ENCODE measurements around the gene RBM48. TPM values are rescaled to one million over a fixed set of nuclear protein-coding genes. Genes with fewer than 3 reads are reported as not detected.

The RBM48 gene
- total and polyA plus RNA-seq, 2 of the 13 experiments (the other 11 are each of a cell fraction or from before 2014, with no cell fraction given): 7.2 to 12.2 TPM

DNA sequence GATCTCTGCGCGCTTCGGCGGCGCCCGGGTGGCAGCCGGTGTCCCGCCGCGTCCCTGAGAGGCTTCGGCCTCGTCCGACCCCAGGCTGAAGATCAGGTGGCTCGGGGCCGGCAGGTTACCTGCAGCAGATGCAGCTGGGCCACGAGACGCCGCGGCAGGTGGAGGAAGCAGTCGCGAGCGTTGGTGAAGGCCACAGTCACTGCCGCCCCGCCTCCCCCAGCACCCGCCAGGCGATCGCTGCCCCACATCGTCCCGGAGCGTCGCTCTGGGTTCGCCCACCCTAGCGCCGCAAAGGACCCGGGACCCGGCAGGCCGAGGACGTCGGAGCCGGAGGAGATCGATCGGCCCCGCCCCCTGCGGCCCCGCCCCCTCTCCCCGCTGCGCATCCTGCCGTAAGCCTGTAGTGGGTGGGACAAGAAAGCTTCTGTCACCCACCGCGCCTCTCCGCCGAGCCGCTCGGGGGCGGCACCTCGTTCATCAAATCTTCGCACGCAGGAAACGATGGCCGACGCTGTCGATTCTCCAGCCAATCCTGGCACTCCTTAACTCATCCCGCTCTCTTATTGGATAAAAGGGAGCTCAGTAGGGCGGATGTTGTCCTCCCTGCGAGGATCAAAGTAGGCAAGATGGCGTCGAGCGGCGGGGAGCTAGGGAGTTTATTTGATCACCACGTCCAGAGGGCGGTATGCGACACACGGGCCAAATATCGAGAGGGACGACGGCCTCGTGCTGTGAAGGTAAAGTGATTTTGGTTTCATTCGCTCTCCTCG, at the start of gene RBM48, which contains the start of gene PEX1 (continued):
- TF ChIP-seq, protein P1, sequence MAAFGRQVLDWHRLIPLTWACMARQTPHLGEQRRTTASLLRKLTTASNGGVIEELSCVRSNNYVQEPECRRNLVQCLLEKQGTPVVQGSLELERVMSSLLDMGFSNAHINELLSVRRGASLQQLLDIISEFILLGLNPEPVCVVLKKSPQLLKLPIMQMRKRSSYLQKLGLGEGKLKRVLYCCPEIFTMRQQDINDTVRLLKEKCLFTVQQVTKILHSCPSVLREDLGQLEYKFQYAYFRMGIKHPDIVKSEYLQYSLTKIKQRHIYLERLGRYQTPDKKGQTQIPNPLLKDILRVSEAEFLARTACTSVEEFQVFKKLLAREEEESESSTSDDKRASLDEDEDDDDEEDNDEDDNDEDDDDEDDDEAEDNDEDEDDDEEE (CRISPR knock-in tag; IDR thresholded peaks at IDR 0.05): no peak
- TF ChIP-seq, protein P2, sequence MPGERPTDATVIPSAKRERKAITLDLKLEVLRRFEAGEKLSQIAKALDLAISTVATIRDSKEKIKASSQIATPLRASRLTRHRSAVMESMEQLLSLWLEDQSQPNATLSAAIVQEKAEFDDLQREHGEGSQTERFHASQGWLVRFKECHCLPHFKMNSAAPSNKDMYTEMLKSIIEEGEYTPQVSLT (CRISPR knock-in tag; IDR thresholded peaks at IDR 0.05; ENCODE audit: borderline replicate concordance, low read depth): no peak
- TF ChIP-seq TOPORS (CRISPR knock-in tag; IDR thresholded peaks at IDR 0.05) (no peak), REPIN1 (CRISPR knock-in tag; IDR thresholded peaks at IDR 0.05; ENCODE audit: borderline replicate concordance, low read depth) (peak; percentile 96; the same call in 1 of the 2 replicates), ZNF567 (CRISPR knock-in tag; IDR thresholded peaks at IDR 0.05; ENCODE audit: borderline replicate concordance) (no peak; the same call in 1 of the 2 replicates), RELA (CRISPR knock-in tag; IDR thresholded peaks at IDR 0.05) (peak; percentile 28; the same call in 1 of the 2 replicates), ETV5 (CRISPR knock-in tag; IDR thresholded peaks at IDR 0.05; ENCODE audit: borderline replicate concordance) (peak; percentile 22; the same call in 1 of the 2 replicates), LCORL (IDR thresholded peaks at IDR 0.05) (no peak), LCORL (CRISPR knock-in tag; IDR thresholded peaks at IDR 0.05) (peak; percentile 65), PHB2 (IDR thresholded peaks at IDR 0.05; ENCODE audit: partially characterized antibody) (no peak)
- TF ChIP-seq, protein P3, sequence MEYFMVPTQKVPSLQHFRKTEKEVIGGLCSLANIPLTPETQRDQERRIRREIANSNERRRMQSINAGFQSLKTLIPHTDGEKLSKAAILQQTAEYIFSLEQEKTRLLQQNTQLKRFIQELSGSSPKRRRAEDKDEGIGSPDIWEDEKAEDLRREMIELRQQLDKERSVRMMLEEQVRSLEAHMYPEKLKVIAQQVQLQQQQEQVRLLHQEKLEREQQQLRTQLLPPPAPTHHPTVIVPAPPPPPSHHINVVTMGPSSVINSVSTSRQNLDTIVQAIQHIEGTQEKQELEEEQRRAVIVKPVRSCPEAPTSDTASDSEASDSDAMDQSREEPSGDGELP (IDR thresholded peaks at IDR 0.05; ENCODE audit: borderline replicate concordance, low read depth): no peak; the same call in 1 of the 2 replicates
- TF ChIP-seq, protein P4, sequence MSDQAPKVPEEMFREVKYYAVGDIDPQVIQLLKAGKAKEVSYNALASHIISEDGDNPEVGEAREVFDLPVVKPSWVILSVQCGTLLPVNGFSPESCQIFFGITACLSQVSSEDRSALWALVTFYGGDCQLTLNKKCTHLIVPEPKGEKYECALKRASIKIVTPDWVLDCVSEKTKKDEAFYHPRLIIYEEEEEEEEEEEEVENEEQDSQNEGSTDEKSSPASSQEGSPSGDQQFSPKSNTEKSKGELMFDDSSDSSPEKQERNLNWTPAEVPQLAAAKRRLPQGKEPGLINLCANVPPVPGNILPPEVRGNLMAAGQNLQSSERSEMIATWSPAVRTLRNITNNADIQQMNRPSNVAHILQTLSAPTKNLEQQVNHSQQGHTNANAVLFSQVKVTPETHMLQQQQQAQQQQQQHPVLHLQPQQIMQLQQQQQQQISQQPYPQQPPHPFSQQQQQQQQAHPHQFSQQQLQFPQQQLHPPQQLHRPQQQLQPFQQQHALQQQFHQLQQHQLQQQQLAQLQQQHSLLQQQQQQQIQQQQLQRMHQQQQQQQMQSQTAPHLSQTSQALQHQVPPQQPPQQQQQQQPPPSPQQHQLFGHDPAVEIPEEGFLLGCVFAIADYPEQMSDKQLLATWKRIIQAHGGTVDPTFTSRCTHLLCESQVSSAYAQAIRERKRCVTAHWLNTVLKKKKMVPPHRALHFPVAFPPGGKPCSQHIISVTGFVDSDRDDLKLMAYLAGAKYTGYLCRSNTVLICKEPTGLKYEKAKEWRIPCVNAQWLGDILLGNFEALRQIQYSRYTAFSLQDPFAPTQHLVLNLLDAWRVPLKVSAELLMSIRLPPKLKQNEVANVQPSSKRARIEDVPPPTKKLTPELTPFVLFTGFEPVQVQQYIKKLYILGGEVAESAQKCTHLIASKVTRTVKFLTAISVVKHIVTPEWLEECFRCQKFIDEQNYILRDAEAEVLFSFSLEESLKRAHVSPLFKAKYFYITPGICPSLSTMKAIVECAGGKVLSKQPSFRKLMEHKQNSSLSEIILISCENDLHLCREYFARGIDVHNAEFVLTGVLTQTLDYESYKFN (CRISPR knock-in tag; conservative IDR thresholded peaks at IDR 0.05): peak; percentile 46; the same call in 1 of the 2 replicates
- TF ChIP-seq, protein P5, sequence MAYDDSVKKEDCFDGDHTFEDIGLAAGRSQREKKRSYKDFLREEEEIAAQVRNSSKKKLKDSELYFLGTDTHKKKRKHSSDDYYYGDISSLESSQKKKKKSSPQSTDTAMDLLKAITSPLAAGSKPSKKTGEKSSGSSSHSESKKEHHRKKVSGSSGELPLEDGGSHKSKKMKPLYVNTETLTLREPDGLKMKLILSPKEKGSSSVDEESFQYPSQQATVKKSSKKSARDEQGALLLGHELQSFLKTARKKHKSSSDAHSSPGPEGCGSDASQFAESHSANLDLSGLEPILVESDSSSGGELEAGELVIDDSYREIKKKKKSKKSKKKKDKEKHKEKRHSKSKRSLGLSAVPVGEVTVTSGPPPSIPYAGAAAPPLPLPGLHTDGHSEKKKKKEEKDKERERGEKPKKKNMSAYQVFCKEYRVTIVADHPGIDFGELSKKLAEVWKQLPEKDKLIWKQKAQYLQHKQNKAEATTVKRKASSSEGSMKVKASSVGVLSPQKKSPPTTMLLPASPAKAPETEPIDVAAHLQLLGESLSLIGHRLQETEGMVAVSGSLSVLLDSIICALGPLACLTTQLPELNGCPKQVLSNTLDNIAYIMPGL (CRISPR knock-in tag; IDR thresholded peaks at IDR 0.05; ENCODE audit: borderline replicate concordance in 1 of 2, low read depth in 1 of 2): peak; percentile 78 to 80
- TF ChIP-seq, protein P6, sequence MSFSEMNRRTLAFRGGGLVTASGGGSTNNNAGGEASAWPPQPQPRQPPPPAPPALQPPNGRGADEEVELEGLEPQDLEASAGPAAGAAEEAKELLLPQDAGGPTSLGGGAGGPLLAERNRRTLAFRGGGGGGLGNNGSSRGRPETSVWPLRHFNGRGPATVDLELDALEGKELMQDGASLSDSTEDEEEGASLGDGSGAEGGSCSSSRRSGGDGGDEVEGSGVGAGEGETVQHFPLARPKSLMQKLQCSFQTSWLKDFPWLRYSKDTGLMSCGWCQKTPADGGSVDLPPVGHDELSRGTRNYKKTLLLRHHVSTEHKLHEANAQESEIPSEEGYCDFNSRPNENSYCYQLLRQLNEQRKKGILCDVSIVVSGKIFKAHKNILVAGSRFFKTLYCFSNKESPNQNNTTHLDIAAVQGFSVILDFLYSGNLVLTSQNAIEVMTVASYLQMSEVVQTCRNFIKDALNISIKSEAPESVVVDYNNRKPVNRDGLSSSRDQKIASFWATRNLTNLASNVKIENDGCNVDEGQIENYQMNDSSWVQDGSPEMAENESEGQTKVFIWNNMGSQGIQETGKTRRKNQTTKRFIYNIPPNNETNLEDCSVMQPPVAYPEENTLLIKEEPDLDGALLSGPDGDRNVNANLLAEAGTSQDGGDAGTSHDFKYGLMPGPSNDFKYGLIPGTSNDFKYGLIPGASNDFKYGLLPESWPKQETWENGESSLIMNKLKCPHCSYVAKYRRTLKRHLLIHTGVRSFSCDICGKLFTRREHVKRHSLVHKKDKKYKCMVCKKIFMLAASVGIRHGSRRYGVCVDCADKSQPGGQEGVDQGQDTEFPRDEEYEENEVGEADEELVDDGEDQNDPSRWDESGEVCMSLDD (CRISPR knock-in tag; IDR thresholded peaks at IDR 0.05; ENCODE audit: borderline replicate concordance): no peak
- TF ChIP-seq, protein P7, sequence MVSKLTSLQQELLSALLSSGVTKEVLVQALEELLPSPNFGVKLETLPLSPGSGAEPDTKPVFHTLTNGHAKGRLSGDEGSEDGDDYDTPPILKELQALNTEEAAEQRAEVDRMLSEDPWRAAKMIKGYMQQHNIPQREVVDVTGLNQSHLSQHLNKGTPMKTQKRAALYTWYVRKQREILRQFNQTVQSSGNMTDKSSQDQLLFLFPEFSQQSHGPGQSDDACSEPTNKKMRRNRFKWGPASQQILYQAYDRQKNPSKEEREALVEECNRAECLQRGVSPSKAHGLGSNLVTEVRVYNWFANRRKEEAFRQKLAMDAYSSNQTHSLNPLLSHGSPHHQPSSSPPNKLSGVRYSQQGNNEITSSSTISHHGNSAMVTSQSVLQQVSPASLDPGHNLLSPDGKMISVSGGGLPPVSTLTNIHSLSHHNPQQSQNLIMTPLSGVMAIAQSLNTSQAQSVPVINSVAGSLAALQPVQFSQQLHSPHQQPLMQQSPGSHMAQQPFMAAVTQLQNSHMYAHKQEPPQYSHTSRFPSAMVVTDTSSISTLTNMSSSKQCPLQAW (CRISPR knock-in tag; IDR thresholded peaks at IDR 0.05): peak; percentile 64
